Nephron progenitor cell (in vitro differentiated cells): ENCODE data around the gene R3HCC1L.
"Not testable (repeated sequence)": the region's sequence is repeated elsewhere in the genome, so short reads cannot be mapped to it uniquely, and the experiment has no call there.

Source experiments
- DNase-seq: peaks from one replicate; pipeline ENCODE4 v3.0.0; 2021
- H3K27ac Mint-ChIP-seq: 2 replicates; pipeline ENCODE4 v1.8.0; 2021; ENCODE audit warnings: mild to moderate bottlenecking, moderate library complexity, mixed read lengths
- H3K27me3 Mint-ChIP-seq: 2 replicates; pipeline ENCODE4 v1.8.0; 2021; ENCODE audit warnings: mild to moderate bottlenecking, low read depth, mixed read lengths; ENCODE audit not compliant: poor library complexity
- H3K36me3 Mint-ChIP-seq: 2 replicates; pipeline ENCODE4 v1.8.0; 2021; ENCODE audit warnings: low read depth, mixed read lengths
- H3K4me1 Mint-ChIP-seq: 2 replicates; pipeline ENCODE4 v1.8.0; 2021; ENCODE audit warnings: mixed read lengths
- H3K4me3 Mint-ChIP-seq: 2 replicates; pipeline ENCODE4 v1.8.0; 2021; ENCODE audit warnings: mild to moderate bottlenecking, moderate library complexity, mixed read lengths
- H3K9me3 Mint-ChIP-seq: 2 replicates; pipeline ENCODE4 v1.8.0; 2021; ENCODE audit warnings: mild to moderate bottlenecking, moderate library complexity, mixed read lengths
- CTCF ChIP-seq: fragments of 200-600 bp; sonication (generic); IDR thresholded peaks from 2 replicates; pipeline ENCODE4 v1.5.0; 2021; ENCODE audit warnings: antibody characterized with exemption

Gene R3HCC1L

GRCh38 chr10:98223874-98224273 is 89.4 kb downstream of the R3HCC1L start:
- H3K27ac Mint-ChIP-seq, result peak overlapping the region; percentile 2
- H3K4me1 Mint-ChIP-seq, result no peaks in the 10 kb centered on the region
- peaks cover 57% of the 10 kb centered on the region for H3K36me3 Mint-ChIP-seq
- peaks cover 43% of the 10 kb centered on the region for H3K9me3 Mint-ChIP-seq
- DNase-seq, result no peak
- no peaks in the 10 kb centered on the region for H3K27me3 Mint-ChIP-seq
- no peak for TF ChIP-seq CTCF
- H3K4me3 Mint-ChIP-seq, result no peak overlapping the region

GRCh38 chr10:98224509-98224908 is 90.1 kb downstream of the R3HCC1L start:
- TF ChIP-seq CTCF, result no peak
- Mint-ChIP-seq H3K4me3 (no peak overlapping the region), H3K4me1 (no peaks in the 10 kb centered on the region), H3K27me3 (no peaks in the 10 kb centered on the region), H3K9me3 (peaks cover 42% of the 10 kb centered on the region), H3K36me3 (peaks cover 56% of the 10 kb centered on the region), H3K27ac (no peak overlapping the region)
- no peak for DNase-seq

GRCh38 chr10:98224996-98225395 is 90.5 kb downstream of the R3HCC1L start:
- Mint-ChIP-seq H3K27me3 (no peaks in the 10 kb centered on the region), H3K9me3 (peaks cover 41% of the 10 kb centered on the region), H3K4me3 (no peak overlapping the region), H3K36me3 (peaks cover 53% of the 10 kb centered on the region), H3K27ac (no peak overlapping the region), H3K4me1 (no peaks in the 10 kb centered on the region)
- no peak for TF ChIP-seq CTCF
- no peak for DNase-seq

- Mint-ChIP-seq H3K4me1 (no peaks in the 10 kb centered on the region), H3K4me3 (no peak overlapping the region), H3K27ac (no peak overlapping the region), H3K9me3 (peaks cover 48% of the 10 kb centered on the region), H3K36me3 (peaks cover 66% of the 10 kb centered on the region), H3K27me3 (no peaks in the 10 kb centered on the region)
- no peak for DNase-seq
- no peak for TF ChIP-seq CTCF
Observed at GRCh38 chr10:98226508-98227144, 92.2 kb downstream of the R3HCC1L start.

GRCh38 chr10:98227713-98228112 is 93.3 kb downstream of the R3HCC1L start:
- DNase-seq, H3K4me3 Mint-ChIP-seq, H3K4me1 Mint-ChIP-seq, H3K27me3 Mint-ChIP-seq, H3K27ac Mint-ChIP-seq: not testable (repeated sequence)
- peaks cover 44% of the 10 kb centered on the region for H3K9me3 Mint-ChIP-seq
- H3K36me3 Mint-ChIP-seq, result peaks cover 70% of the 10 kb centered on the region

GRCh38 chr10:98228266-98228665 is 93.8 kb downstream of the R3HCC1L start:
- H3K9me3 Mint-ChIP-seq, result peaks cover 44% of the 10 kb centered on the region
- H3K36me3 Mint-ChIP-seq, result peaks cover 67% of the 10 kb centered on the region
- H3K4me1 Mint-ChIP-seq, H3K27me3 Mint-ChIP-seq, H3K4me3 Mint-ChIP-seq, H3K27ac Mint-ChIP-seq, DNase-seq: not testable (repeated sequence)

- Mint-ChIP-seq H3K4me1 (no peaks in the 10 kb centered on the region), H3K36me3 (peaks cover 55% of the 10 kb centered on the region), H3K9me3 (peaks cover 39% of the 10 kb centered on the region), H3K4me3 (no peak overlapping the region), H3K27me3 (no peaks in the 10 kb centered on the region), H3K27ac (no peak overlapping the region)
- TF ChIP-seq CTCF, result no peak
- no peak for DNase-seq
Observed at GRCh38 chr10:98231417-98231816, 97.0 kb downstream of the R3HCC1L start.
